ENCODE data around the gene LPAR5. TPM values are rescaled to one million over a fixed set of nuclear protein-coding genes. Genes with fewer than 3 reads are reported as not detected.

The LPAR5 gene
- polyA plus RNA-seq (2013, experiment 1 of 2): 3.2 TPM
- polyA plus RNA-seq (2013, experiment 2 of 2): 1.7 TPM

DNA sequence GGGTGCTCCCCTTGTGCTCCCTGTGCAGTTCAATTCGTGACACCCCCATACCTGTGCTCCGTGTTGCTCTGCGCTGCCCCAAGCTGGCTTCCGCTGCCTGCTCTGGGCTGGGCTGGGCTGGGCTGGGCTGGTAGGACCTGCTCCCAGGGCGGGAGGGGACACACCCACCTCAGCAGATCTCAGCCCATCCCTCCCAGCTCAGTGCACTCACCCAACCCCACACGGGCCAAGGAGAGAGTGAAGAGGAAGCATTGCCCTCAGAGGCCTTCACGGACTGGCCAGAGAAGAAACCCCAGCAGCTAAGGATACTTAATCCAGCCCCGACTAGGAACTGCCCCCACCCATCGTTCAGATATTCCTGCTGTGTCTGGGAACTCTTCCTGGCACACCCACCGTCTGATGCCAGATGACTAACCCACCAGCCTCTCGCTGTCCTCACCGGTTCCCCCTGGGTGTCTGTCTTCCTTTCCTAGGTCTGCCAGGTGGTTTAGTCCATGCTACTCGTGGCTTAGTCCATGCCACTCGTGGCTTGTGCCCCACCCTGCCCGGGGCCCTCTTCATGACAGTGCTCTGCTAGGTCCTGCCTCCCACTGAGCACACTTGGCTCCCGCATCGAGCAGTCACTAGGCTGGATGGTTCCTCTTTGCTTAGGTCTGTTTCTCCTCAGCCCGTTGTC is at the start of gene LPAR5:
Gene LPAR5, minus strand, starts transcription at position 104 of the 676 bp plus-strand sequence. CDS start 14,711 bp downstream, outside the sequence.
- no peaks in the 10 kb centered on the region for H3K9me3 ChIP-seq (ENCODE audit: control insufficient read depth, low read length)
- H3K27ac ChIP-seq (ENCODE audit: low read depth, low read length, severe bottlenecking): peak within 1 kb of the TSS; percentile 29
- WGBS, 2 experiments (ENCODE audit: insufficient coverage in 2 of 2): 71 to 73% methylated on average over 12 to 18 of the region's 18 CpGs
- H3K36me3 ChIP-seq (ENCODE audit: control insufficient read depth, insufficient read depth, low read length): no peaks in the 10 kb centered on the region
- H3K4me3 ChIP-seq (ENCODE audit: extremely low read depth, insufficient read depth, low read length, poor library complexity, severe bottlenecking): no peak within 1 kb of the TSS
- H3K4me1 ChIP-seq (ENCODE audit: control insufficient read depth, insufficient read depth, low read length, poor library complexity, severe bottlenecking): peaks cover 40% of the 10 kb centered on the region

DNA sequence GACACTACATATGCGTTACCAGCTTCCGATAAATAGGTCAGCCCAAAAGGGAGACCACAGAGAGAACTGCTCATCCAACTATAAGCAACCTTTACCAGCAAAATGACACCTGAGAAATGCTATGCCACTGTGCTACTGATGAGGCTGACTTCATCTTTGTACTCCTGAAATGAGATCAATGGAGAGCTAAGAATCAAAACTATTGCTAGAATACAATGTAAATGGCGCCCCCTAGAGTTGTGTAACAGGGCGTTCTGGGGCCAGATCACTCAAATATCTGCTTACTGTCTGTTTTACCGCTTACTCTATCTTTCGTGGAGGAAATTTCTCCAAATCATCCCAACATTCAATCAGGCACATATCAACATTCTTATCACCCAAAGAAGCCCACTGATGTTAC is 48.9 kb upstream of the LPAR5 start:
- Histone ChIP-seq H3K36me3 (ENCODE audit: control insufficient read depth, insufficient read depth, low read length) (peaks cover 61% of the 10 kb centered on the region), H3K4me1 (ENCODE audit: control insufficient read depth, insufficient read depth, low read length, poor library complexity, severe bottlenecking) (peaks cover 12% of the 10 kb centered on the region), H3K4me3 (ENCODE audit: extremely low read depth, insufficient read depth, low read length, poor library complexity, severe bottlenecking) (no peak overlapping the region), H3K9me3 (ENCODE audit: control insufficient read depth, low read length) (no peaks in the 10 kb centered on the region), H3K27ac (ENCODE audit: low read depth, low read length, severe bottlenecking) (no peak overlapping the region)
- 60 to 71% methylated on average over 3 to 5 of the region's 6 CpGs for WGBS, 2 experiments (ENCODE audit: insufficient coverage in 2 of 2)

DNA sequence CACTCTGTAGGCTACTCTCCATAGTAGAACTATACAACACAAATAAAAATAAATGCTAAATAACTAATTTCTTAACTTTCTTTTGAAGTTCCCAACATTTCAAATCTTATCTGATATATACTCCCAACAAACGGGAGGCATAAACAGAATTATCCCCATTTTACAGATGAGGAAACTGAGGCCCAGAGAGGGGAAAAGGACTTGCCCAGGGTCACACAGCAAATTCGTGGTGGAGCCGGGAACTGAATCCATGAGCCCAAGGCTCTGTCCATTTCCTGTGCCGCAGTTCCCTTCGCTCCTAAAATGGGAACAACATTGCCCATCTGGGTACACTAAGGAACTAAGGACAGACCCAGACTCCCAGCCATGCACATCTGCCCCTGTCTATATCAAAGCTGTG is 41.2 kb upstream of the LPAR5 start:
- H3K9me3 ChIP-seq (ENCODE audit: control insufficient read depth, low read length): no peaks in the 10 kb centered on the region
- H3K36me3 ChIP-seq (ENCODE audit: control insufficient read depth, insufficient read depth, low read length): peaks cover 100% of the 10 kb centered on the region
- H3K4me3 ChIP-seq (ENCODE audit: extremely low read depth, insufficient read depth, low read length, poor library complexity, severe bottlenecking): no peak overlapping the region
- no peaks in the 10 kb centered on the region for H3K4me1 ChIP-seq (ENCODE audit: control insufficient read depth, insufficient read depth, low read length, poor library complexity, severe bottlenecking)
- WGBS, 2 experiments (ENCODE audit: insufficient coverage in 2 of 2): 93 to 97% methylated on average over 4 to 5 of the region's 5 CpGs
- H3K27ac ChIP-seq (ENCODE audit: low read depth, low read length, severe bottlenecking): no peak overlapping the region

DNA sequence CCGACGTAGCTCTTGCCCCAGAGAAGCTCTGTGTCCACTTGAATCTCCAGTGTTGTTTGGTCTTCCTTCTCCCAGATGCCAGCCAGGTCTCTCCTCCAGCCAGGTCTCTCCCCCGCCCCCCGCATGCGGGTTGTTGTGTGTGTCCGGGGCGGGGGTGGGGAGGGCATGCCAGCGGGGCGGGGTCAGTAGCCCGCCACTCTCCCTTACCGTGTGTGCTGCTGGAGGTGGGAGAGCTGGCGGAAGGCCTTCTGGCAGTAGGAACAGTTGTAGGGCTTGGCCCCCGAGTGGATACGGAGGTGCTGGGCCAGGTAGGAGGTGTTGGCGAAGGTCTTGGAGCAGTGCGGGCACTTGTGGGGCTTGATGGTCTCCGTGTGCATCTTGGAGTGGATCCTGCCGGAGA is 36.4 kb upstream of the LPAR5 start:
- 89 to 95% methylated on average over 2 of the region's 18 CpGs for WGBS, 2 experiments (ENCODE audit: insufficient coverage in 2 of 2)
- Histone ChIP-seq H3K4me1 (ENCODE audit: control insufficient read depth, insufficient read depth, low read length, poor library complexity, severe bottlenecking) (no peaks in the 10 kb centered on the region), H3K4me3 (ENCODE audit: extremely low read depth, insufficient read depth, low read length, poor library complexity, severe bottlenecking) (no peak overlapping the region), H3K36me3 (ENCODE audit: control insufficient read depth, insufficient read depth, low read length) (peaks cover 99% of the 10 kb centered on the region), H3K9me3 (ENCODE audit: control insufficient read depth, low read length) (no peaks in the 10 kb centered on the region), H3K27ac (ENCODE audit: low read depth, low read length, severe bottlenecking) (no peak overlapping the region)

DNA sequence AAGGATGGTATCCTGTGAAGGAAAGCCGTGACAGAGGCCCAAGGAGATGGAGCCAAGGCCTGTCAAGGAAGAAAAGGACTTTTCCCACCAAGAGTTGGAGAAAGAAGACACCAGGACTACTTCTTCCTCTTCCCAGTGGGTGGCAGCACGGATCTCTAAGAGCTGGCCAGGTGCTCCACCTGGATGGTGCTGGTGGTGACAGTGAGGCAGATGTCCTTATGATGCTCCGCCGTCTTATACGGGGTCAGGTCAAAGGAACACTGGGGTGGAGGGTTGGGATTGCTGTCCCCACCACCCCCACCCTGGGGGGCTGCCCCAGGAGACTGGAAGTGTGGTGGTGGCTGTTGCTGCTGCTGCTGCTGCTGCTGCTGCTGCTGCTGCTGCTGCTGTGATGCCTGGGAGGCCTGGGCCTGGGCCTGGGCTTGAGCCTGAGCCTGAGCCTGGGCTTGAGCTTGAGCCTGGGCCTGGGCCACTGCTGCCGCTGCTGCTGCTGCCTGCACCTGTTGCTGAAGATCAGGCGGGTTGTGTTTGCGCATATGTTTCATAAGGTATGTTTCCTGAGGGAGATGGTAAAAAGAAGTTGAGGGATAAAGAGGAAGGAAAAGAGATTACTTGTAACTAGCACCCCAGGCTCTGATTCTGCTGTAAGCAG is 31.9 kb upstream of the LPAR5 start:
- H3K4me1 ChIP-seq (ENCODE audit: control insufficient read depth, insufficient read depth, low read length, poor library complexity, severe bottlenecking): no peaks in the 10 kb centered on the region
- 96 to 97% methylated on average over 5 to 8 of the region's 8 CpGs for WGBS, 2 experiments (ENCODE audit: insufficient coverage in 2 of 2)
- H3K27ac ChIP-seq (ENCODE audit: low read depth, low read length, severe bottlenecking): no peak overlapping the region
- H3K36me3 ChIP-seq (ENCODE audit: control insufficient read depth, insufficient read depth, low read length): peaks cover 67% of the 10 kb centered on the region
- H3K9me3 ChIP-seq (ENCODE audit: control insufficient read depth, low read length): no peaks in the 10 kb centered on the region
- H3K4me3 ChIP-seq (ENCODE audit: extremely low read depth, insufficient read depth, low read length, poor library complexity, severe bottlenecking): no peak overlapping the region

DNA sequence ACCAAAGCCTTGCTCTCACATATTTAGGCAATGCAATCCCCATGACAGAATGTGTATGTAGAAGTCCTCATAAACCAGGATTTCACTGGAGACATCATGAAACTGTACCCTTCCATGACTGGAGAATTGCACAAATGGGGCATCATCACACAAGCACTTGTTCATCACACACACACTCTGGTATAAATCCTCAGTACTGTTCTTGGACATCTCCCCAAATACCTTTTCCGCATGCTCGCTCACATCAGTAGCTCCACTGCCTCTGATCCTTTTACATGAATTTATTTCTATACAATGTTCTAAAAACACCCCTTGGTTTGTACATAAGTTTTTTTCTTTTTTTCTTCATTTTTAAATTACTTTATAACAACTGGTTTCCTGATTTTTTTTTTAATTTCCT is 30.5 kb upstream of the LPAR5 start:
- Histone ChIP-seq H3K4me1 (ENCODE audit: control insufficient read depth, insufficient read depth, low read length, poor library complexity, severe bottlenecking) (peaks cover 6% of the 10 kb centered on the region), H3K36me3 (ENCODE audit: control insufficient read depth, insufficient read depth, low read length) (peaks cover 52% of the 10 kb centered on the region), H3K4me3 (ENCODE audit: extremely low read depth, insufficient read depth, low read length, poor library complexity, severe bottlenecking) (no peak overlapping the region), H3K9me3 (ENCODE audit: control insufficient read depth, low read length) (no peaks in the 10 kb centered on the region), H3K27ac (ENCODE audit: low read depth, low read length, severe bottlenecking) (no peak overlapping the region)
- 100% methylated on average over 2 of the region's 2 CpGs for WGBS, 2 experiments (ENCODE audit: insufficient coverage in 2 of 2)

DNA sequence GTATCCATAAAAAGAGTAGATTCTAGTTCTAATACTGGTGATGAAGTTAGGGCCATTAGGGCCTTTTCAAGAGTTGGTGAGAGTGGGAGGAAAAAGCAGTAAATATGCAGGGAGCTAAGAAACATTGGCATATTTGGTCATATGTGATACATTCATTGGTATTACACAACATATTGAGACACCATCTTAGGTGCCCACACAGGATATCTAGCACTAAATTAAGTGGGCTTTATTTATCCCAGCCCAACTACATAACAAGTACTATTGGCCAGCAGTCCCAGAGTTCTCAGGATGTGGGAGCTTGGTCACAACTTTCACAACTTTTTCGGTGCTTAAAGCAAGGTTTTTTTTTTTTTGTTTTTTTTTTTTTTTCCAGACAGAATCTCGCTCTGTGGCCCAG is 29.1 kb upstream of the LPAR5 start:
- Histone ChIP-seq H3K4me1 (ENCODE audit: control insufficient read depth, insufficient read depth, low read length, poor library complexity, severe bottlenecking) (peaks cover 6% of the 10 kb centered on the region), H3K4me3 (ENCODE audit: extremely low read depth, insufficient read depth, low read length, poor library complexity, severe bottlenecking) (no peak overlapping the region), H3K27ac (ENCODE audit: low read depth, low read length, severe bottlenecking) (no peak overlapping the region), H3K9me3 (ENCODE audit: control insufficient read depth, low read length) (no peaks in the 10 kb centered on the region), H3K36me3 (ENCODE audit: control insufficient read depth, insufficient read depth, low read length) (peaks cover 39% of the 10 kb centered on the region)
- 100% methylated on average over 1 of the region's 2 CpGs for WGBS, 2 experiments (ENCODE audit: insufficient coverage in 2 of 2)

DNA sequence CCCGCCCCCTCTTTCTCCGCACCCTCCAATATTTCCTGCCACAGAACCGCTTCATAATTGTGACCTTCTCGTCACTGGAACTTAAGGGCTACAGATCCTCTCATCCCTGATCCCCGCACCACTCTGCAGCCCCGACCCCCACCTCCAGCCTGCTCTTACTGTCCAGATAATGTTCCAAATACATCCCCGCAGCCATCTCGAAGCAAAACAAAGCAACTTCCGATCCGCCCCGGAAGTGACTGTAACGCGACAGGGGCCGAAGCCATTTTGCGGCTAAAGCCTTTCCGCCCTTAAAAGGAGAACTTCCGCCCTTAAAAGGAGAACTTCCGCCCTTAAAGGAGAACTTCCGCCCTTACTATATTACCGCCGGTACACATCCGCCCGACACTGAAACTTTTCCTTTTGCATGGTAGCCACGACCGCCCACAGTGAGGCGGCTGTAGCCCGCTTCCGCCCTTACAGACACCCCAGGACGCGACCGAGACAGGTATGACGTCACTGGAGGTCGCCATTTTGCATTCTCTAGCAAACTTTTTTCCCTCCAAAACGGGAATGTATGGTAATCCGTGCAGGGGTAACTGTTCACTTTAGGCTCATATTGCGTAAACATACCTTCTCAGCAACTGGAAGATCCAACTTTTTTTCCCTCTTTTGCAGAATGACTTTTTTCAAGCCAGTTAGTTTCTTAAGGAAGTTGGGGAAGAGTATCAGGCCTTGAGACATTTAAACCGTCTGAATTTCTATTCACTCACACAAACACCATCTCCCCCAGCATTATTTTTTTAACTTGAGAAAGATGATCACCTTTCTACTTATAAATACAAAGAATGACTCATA is 27.4 kb upstream of the LPAR5 start, which contains the start of gene ING4:
Gene ING4, minus strand, starts transcription at position 214 of the 837 bp plus-strand sequence. Its CDS starts 18 bp downstream, at position 196.
- Histone ChIP-seq H3K9me3 (ENCODE audit: control insufficient read depth, low read length) (no peaks in the 10 kb centered on the region), H3K36me3 (ENCODE audit: control insufficient read depth, insufficient read depth, low read length) (peaks cover 31% of the 10 kb centered on the region), H3K4me1 (ENCODE audit: control insufficient read depth, insufficient read depth, low read length, poor library complexity, severe bottlenecking) (peaks cover 6% of the 10 kb centered on the region), H3K27ac (ENCODE audit: low read depth, low read length, severe bottlenecking) (peak within 1 kb of the TSS; percentile 94), H3K4me3 (ENCODE audit: extremely low read depth, insufficient read depth, low read length, poor library complexity, severe bottlenecking) (peak within 1 kb of the TSS; percentile 92)
- 0% methylated on average over 26 to 33 of the region's 37 CpGs for WGBS, 2 experiments (ENCODE audit: insufficient coverage in 2 of 2)

DNA sequence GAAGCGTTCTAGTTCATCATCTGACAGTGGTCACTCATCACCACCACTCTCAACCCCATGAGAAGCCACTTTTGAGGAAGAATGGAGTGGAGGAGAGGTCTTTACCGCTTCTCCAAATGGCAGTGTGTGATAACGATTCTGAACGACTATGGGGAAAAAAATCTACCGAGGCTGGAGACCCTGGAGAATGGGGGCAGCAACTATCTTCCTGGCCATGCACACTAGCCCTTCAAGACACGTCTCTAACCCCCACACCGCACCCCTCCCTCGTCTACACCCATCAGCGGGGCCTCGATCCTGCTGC is 26.8 kb upstream of the LPAR5 start:
- Histone ChIP-seq H3K4me1 (ENCODE audit: control insufficient read depth, insufficient read depth, low read length, poor library complexity, severe bottlenecking) (peaks cover 6% of the 10 kb centered on the region), H3K9me3 (ENCODE audit: control insufficient read depth, low read length) (no peaks in the 10 kb centered on the region), H3K27ac (ENCODE audit: low read depth, low read length, severe bottlenecking) (peak overlapping the region; percentile 94), H3K4me3 (ENCODE audit: extremely low read depth, insufficient read depth, low read length, poor library complexity, severe bottlenecking) (peak overlapping the region; percentile 92), H3K36me3 (ENCODE audit: control insufficient read depth, insufficient read depth, low read length) (peaks cover 26% of the 10 kb centered on the region)
- WGBS, 2 experiments (ENCODE audit: insufficient coverage in 2 of 2): 0% methylated on average over 4 to 9 of the region's 10 CpGs

DNA sequence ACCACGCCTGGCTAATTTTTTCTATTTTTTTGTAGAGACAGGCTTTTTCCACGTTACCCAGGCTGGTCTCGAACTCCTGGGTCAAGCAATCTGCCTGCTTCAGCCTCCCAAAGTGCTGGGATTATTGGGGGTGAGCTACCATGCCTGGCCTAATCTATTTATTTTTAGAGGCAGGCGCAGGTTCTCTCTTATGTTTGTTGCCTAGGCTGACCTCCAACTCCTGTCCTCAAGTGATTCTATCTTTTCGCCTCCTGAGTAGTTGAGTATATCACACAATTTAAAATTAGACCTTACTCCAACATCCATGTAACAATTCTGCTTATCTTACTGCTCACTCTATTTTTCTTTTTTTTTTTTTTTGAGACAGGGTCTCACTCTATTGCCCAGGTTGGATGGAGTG is 18.2 kb upstream of the LPAR5 start:
- H3K9me3 ChIP-seq (ENCODE audit: control insufficient read depth, low read length): no peaks in the 10 kb centered on the region
- H3K4me3 ChIP-seq (ENCODE audit: extremely low read depth, insufficient read depth, low read length, poor library complexity, severe bottlenecking): no peak overlapping the region
- H3K27ac ChIP-seq (ENCODE audit: low read depth, low read length, severe bottlenecking): no peak overlapping the region
- WGBS, 2 experiments (ENCODE audit: insufficient coverage in 2 of 2): 88 to 89% methylated on average over 4 to 5 of the region's 5 CpGs
- H3K4me1 ChIP-seq (ENCODE audit: control insufficient read depth, insufficient read depth, low read length, poor library complexity, severe bottlenecking): no peaks in the 10 kb centered on the region
- H3K36me3 ChIP-seq (ENCODE audit: control insufficient read depth, insufficient read depth, low read length): peaks cover 73% of the 10 kb centered on the region

Measured in mesodermal cell (in vitro differentiated cells).